Pons (tissue), 1 donor: ENCODE results near the gene FYCO1.

Experiments used
- DNase-seq: peaks from one replicate; pipeline ENCODE4 v3.0.0-alpha.2; 2016; ENCODE audit warnings: low spot score

FYCO1 gene

GRCh38 chr3:45964139-45964538, 31.5 kb downstream of the FYCO1 start:
- no peak for DNase-seq

DNA sequence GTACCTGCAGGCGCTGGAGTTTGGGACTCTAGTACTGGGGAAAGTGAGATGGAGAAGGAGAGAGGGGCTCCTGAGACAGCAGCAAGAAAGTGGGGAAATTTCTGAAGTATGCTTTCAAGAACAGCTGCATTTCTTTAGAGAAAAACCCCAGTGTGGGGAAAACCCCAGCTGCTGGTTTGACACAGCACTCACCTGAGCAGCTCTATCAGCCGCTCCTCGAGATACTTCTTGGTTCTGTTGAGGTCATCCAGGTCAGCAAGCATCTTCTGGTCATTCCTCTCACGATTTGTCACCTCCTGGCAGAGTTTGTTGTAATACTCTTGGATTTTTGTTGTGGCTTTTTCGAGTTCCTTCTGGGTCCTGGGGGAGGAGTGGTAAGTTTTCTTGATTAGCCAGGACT, 33.6 kb downstream of the FYCO1 start:
- no peak for DNase-seq

- DNase-seq, result no peak
Observed at GRCh38 chr3:45960289-45960688, 35.3 kb downstream of the FYCO1 start.

DNA sequence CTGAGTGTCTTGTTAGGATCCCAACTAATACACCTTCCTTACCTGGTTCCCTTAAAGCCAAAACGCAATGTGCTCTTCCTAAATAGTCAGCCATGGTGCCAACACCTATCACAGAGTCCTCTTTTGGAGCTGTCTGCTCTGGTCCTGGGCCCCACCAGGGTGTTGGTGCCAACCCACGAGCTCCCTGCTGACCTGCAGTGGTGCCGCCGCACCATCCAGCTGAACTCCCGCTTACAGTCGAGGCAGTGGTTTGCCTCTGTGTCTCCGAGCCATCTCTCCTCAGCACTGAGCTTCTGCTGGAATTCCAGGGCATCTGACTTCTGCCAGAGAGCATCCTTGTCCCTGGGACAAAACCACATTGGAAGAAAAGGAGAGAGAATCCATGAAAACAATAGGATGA, 36.4 kb downstream of the FYCO1 start:
- DNase-seq, result no peak

DNA sequence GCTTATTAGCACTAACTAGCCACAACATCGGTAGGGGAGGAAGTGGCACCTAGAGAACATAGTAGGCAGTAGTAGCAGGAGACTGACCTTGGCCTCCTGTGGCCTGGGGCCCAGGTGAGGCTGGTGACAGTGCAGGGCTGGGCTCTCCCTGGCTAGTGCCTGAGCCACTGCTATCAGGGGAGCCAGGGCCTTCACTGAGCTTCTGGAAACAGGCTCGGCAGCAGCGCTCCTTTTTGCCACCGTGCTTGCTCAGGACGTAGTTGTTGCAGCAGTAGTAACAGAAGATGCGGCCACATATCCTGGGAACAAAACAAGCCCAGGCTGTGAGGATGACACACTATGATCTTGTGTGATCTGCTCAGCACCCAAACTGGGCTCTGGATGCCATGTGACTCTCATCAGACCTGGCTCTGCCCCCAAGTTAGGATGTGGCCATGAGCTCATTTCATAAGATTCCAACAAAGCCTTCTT, 37.3 kb downstream of the FYCO1 start:
- DNase-seq, result peak; percentile 48

DNA sequence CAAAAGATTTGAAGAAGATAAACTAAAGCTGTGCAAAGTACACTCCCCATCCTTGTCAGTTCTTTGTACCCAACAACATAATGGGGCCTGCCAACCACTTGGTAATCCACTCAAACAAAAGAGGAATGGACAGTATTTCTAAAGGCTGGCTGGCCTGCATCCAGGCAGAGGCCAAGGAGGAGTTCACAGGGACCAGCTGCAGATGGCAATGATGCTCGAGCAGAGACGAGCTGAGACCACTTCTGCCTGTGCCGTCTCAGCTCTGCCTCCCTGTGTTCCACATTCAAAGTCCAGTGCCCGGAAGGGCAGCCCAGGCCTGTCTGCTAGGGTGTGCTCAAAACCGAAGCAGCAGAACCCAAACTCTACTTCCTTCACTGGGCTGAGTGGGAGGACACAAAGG, 38.0 kb downstream of the FYCO1 start:
- DNase-seq, result peak; percentile 83

GRCh38 chr3:45955706-45956105, 39.9 kb downstream of the FYCO1 start:
- DNase-seq, result no peak

GRCh38 chr3:45955017-45955647, 40.5 kb downstream of the FYCO1 start:
- DNase-seq, result no peak

DNA sequence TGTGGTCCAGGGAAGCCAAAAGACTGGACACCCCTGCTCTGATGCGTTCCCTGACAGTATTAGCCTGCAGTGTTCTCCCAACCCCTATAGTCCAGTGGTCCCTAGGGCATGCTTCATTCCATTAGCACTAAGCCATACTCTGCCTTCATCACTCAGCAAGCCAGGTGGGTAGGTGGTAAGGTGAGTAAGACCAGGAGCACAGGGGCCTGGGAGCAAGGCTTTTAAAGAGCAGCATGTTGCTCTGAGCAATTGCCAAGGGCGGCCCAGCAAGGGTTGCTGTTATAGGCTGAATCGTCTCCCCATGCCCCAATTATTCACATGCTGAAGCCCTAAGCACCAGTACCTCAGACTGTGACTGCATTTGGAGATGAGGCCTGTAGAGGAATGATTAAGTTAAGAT, 41.3 kb downstream of the FYCO1 start:
- no peak for DNase-seq

- DNase-seq, result no peak
Observed at GRCh38 chr3:45953536-45953935, 42.1 kb downstream of the FYCO1 start.

DNA sequence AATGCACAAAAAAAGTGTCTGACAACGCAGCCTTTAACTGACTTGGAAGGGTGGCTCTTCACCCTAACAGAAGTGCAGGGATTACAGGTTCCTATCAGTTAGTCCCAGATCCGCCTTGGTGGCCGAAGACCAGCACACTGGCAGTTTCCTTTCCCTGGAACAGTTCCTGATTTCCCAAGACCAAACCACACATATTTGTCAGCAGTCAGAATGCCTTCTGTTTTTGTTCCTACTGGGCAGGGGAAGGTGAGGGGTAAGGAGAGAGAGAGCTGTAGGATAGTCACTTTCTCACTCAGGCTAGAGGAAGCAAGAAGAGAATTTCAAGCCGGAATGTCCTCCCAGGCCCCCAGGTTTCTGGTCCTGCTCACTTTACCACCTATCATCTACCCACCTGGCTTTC, 43.2 kb downstream of the FYCO1 start:
- no peak for DNase-seq

- DNase-seq, result no peak
Observed at GRCh38 chr3:45951946-45952345, 43.7 kb downstream of the FYCO1 start.

DNA sequence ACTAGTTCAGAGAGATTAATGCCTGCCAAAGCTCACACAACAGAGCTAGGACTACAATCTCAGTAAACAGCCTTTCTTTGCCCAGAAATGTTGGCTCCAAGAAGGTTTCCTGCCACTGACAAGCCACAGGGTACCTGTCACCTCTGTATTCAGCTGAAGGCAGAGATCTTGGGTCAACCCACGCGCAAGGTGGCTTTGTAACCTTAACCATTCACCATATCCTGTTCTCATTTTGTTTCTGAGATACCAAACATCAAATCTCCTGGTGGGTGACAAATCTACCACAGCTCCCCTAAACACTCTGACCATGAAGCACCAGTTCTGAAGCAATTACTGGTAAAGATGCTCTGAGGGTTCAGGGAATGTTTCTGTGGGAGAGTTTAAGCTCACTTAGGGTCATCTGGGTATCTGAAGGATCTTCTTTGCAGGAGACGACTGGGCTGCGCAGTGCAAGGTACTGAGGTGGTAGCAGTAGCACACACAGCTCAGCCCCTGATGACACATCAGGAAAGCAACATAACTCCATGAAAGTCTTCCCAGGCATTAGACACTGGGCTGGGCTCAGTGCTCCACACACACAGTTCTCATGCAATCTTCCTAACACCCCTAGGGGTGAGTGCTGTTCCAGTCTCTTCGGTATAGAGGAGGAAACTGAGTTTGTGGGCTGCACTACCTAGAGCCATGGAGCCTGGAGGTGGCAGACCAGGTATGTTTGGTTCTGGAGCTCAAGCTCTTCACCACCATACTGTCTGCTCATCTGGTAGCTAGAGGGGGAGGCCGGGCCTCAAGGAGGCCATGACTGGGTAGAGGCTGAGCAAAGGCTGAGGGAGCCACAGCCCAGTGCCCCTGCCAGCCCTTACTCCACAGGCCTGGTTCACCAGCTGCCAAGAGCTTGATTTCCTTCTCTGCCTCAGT, 44.7 kb downstream of the FYCO1 start:
- no peak for DNase-seq

DNA sequence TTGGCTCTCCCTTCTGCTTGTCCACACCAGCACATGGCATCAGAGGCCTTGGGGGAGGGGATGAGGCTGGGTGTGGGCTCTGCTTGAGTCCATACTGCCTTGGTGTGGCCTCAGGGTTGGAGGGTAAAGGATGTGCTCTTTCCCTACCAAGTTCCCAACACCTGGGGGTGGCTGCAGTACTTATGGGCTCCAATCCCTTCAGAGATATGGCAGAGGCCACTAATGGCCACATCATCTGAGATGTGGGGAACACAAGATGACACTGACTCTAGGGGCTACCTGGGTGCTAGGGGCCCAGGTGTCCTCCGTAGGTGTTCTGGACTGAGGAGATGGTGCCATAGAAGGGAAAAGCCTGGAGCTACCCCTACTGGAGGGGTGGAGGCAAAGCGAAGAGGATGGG, 45.5 kb downstream of the FYCO1 start:
- no peak for DNase-seq

GRCh38 chr3:45949432-45949831, 46.2 kb downstream of the FYCO1 start:
- DNase-seq, result no peak

DNA sequence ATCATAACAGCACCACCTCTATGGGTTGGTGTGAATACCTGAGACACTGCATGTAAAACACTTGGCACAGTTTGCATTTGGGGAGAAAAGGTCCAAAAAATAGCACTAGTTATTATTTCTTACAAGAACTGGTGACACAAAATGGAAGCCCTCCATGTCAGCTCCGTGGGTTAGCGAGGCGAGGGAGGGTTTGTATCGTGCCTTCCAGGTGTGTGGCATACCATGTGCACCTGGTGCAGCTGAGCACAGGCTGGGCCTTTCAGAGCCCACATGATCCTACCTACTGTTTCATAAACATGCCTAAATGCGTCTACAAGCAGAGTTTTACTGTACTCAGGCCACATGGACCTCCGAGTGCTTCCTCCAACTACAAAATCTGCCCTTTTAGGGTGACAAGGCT, 46.7 kb downstream of the FYCO1 start:
- no peak for DNase-seq

DNA sequence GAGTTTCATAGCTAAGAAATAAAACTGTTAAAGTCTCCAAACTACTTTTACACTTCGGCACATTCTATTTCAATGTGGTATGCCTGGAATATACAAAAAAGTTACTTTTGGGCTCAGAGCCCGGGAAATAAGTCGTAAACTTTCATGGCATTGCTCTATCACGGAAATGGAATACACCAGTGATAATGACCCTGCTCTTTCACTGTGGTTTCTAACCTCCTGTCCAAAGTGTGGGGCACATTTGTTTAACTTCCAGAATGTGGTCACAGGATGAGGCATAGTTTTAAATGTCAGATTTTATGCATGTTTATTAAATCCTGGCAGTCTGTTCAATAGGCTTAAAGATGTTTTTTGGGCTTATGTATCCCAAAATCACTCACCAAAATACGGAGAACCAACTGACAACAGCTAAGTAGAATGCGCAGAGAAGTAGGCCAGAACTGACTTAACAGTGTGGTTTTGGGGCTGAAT, 47.3 kb downstream of the FYCO1 start:
- DNase-seq, result no peak

DNA sequence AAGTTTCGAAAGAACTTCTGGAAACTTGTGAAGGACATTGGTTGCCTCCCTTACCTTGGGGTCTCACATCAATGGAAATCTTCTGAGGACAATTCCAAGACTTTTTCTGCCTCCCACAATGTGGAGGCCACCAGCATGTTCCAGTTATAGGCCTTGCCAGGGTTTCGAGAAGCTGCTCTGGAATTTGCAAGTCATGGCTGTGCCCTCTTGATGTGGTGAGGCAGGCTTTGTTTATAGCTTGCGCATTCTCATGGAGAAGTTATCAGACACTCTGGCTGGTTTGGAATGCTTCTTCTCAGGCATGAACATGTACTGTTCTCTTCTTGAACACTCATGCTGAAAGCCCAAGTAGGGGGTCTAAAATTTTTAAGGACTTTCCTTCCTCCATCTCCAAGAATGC, 48.3 kb downstream of the FYCO1 start:
- DNase-seq, result no peak

DNA sequence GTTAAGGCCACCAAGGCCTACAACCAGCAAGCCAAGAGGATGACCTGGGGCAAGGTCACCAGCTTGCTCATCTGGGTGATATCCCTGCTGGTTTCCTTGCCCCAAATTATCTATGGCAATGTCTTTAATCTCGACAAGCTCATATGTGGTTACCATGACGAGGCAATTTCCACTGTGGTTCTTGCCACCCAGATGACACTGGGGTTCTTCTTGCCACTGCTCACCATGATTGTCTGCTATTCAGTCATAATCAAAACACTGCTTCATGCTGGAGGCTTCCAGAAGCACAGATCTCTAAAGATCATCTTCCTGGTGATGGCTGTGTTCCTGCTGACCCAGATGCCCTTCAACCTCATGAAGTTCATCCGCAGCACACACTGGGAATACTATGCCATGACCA, 48.7 kb downstream of the FYCO1 start:
- DNase-seq, result no peak

GRCh38 chr3:45946307-45946706, 49.3 kb downstream of the FYCO1 start:
- no peak for DNase-seq

- DNase-seq, result no peak
Observed at GRCh38 chr3:45944830-45945620, 50.6 kb downstream of the FYCO1 start.

GRCh38 chr3:45943207-45943846, 52.3 kb downstream of the FYCO1 start, which contains the start of gene CXCR6:
Gene CXCR6, plus strand, starts transcription at chr3:45943464. Its CDS starts 3,018 bp downstream, at chr3:45946482.
- no peak for DNase-seq
